NCI-H446 treated with DMSO at 0.1 percent for 48 hours (cell line): ENCODE measurements around the gene LILRA5.
"Not testable (repeated sequence)": the region's sequence is repeated elsewhere in the genome, so short reads cannot be mapped to it uniquely, and the experiment has no call there.

ENCODE experiments used
- DNase-seq: peaks from one replicate; lab custom pipeline; 2025; lab: John Stamatoyannopoulos, UW

The LILRA5 gene

DNA sequence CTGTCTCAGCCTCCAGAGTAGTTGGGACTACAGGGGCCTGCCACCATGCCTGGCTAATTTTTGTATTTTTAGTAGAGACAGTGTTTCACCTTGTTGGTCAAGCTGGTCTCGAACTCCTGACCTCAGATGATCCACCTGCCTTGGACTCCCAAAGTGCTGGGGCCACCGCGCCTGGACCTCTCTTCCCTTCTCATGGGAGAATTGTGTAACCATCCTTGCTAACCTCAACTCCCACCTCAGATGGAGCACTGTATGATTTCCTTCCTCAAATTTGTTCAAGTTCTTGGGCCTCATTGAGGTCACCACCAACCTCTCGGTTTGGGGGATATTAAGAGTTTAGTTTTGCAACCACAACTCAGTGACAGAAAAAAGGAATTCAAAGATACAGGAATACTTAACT, 10.7 kb downstream of the LILRA5 start:
- DNase-seq = no peak

GRCh38 chr19:54299515-54299914, 13.5 kb downstream of the LILRA5 start:
- DNase-seq = no peak

GRCh38 chr19:54299126-54299498, 13.9 kb downstream of the LILRA5 start:
- DNase-seq = no peak

GRCh38 chr19:54298357-54299125, 14.4 kb downstream of the LILRA5 start:
- no peak for DNase-seq

GRCh38 chr19:54297759-54298305, 15.1 kb downstream of the LILRA5 start:
- no peak for DNase-seq

GRCh38 chr19:54294539-54294938, 18.4 kb downstream of the LILRA5 start:
- DNase-seq = no peak

DNA sequence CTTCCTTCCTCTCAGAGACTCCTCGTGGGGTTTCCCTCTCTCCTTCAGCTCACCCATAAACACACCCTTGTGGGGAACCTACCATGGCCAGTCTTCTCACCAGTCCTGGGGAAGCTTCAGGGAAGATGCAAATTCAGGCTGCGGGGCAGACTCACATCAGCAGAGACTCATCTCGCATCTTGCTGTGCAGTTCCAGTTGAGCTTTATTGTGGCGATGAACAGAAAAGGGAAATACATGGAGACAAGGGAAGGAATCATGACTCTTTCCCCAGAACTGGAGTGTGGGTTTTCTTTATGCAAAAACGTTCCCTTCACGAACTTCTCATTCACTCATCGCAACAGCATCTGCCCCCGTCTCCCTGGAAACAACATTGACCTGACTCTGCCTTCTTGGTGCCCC, 23.8 kb downstream of the LILRA5 start:
- DNase-seq = not testable (repeated sequence)

DNA sequence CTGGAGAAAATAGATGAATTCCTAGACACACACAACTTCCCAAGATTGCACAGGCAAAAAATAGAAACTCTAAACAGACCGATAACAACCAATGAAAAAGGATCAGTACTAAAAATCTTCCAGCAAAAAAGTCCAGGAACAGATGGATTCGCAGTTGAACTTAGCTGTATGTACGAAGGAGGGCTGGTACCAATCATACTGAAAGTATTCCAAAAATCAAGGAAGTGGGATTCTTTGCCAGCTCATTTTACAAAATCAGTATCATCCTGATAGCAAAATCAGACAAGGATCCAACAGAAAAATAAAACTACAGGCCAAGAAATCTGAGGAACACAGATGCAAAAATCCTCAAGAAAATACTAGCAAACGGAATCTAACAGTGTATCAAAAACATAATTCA, 25.5 kb downstream of the LILRA5 start:
- DNase-seq = no peak

- not testable (repeated sequence) for DNase-seq
Measured at GRCh38 chr19:54286283-54286682, 26.7 kb downstream of the LILRA5 start.

- DNase-seq = not testable (repeated sequence)
Measured at GRCh38 chr19:54285427-54286056, 27.4 kb downstream of the LILRA5 start.

GRCh38 chr19:54282686-54283470, 30.1 kb downstream of the LILRA5 start:
- no peak for DNase-seq

- not testable (repeated sequence) for DNase-seq
Measured at GRCh38 chr19:54281729-54282075, 31.3 kb downstream of the LILRA5 start.

- no peak for DNase-seq
Measured at GRCh38 chr19:54281007-54281728, 31.8 kb downstream of the LILRA5 start, which contains the start of gene LILRB2. TSS of gene LILRB2 (minus strand) at chr19:54281110. CDS start at chr19:54280496, 614 bp downstream.

DNA sequence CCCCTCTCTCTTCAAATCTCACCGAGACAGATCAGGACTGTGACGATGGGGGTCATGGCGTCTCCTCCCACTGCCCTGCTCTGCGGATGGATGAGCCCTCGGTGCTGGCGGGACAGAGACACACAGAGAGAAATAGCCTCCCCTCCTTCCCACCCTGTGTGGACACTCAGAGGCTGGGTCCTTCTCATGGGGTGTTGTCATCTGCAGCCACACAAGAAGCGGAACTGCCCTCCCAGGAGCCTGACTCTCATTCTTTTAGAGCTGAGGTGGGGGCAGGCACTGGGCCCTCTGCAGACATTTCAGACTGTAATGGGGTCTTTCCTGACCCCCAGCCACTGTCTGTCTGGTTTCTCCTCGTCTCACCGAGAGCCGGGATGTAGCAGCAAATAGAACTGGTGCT, 32.5 kb downstream of the LILRA5 start:
- DNase-seq = not testable (repeated sequence)

DNA sequence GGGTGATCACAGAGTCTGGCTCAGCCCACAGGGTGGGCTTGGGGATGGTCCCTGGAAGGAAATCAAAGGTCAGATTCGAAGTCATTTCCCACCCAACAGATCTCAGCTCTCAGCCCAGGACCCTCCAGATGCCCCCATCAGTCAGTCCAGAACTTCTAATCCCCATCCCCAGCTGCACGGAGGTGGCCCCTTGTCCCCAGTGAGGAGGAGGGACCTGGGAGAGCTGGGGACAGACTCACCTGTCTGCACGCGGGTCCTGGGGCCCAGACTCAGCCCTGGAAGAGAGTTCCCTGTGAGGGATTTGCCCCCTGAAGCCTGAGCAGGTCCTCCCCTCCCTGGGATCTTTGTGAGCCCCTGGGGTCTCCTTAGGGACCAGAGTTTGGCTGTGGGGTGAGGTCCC, 32.9 kb downstream of the LILRA5 start:
- not testable (repeated sequence) for DNase-seq

GRCh38 chr19:54279406-54279962, 33.5 kb downstream of the LILRA5 start:
- DNase-seq = no peak

- not testable (repeated sequence) for DNase-seq
Measured at GRCh38 chr19:54278571-54279195, 34.3 kb downstream of the LILRA5 start.

DNA sequence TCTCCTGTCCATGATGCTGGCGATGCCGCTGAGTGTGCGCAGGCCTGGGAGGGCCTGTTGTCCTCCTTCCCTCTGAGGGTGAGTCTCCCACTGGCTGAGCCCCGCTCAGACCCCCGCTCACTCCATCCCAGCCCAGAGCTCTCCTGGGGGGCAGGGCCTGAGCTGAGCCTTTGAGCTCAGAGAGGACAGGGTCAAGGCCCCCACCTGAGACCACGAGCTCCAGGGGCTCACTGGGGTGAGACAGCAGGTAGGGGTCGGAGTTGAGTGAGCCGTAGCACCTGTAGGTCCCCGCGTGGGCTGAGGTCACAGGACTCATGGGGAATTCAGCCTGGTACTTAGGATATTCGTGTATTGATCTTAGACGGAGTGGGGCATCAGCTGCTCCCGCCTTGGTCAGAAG, 34.9 kb downstream of the LILRA5 start:
- not testable (repeated sequence) for DNase-seq

- DNase-seq = not testable (repeated sequence)
Measured at GRCh38 chr19:54277111-54277615, 35.8 kb downstream of the LILRA5 start.

- no peak for DNase-seq
Measured at GRCh38 chr19:54275951-54276350, 37.0 kb downstream of the LILRA5 start.

GRCh38 chr19:54274516-54274915, 38.5 kb downstream of the LILRA5 start:
- not testable (repeated sequence) for DNase-seq
